LNCAP (cell line): ENCODE measurements around the gene SCART1.

Experiments
- TF ChIP-seq, protein P1 (sequence below): fragments of 450-650 bp; IDR thresholded peaks from 2 replicates; pipeline ENCODE4 v1.5.1; 2017; ENCODE audit warnings: mild to moderate bottlenecking

Gene SCART1

DNA sequence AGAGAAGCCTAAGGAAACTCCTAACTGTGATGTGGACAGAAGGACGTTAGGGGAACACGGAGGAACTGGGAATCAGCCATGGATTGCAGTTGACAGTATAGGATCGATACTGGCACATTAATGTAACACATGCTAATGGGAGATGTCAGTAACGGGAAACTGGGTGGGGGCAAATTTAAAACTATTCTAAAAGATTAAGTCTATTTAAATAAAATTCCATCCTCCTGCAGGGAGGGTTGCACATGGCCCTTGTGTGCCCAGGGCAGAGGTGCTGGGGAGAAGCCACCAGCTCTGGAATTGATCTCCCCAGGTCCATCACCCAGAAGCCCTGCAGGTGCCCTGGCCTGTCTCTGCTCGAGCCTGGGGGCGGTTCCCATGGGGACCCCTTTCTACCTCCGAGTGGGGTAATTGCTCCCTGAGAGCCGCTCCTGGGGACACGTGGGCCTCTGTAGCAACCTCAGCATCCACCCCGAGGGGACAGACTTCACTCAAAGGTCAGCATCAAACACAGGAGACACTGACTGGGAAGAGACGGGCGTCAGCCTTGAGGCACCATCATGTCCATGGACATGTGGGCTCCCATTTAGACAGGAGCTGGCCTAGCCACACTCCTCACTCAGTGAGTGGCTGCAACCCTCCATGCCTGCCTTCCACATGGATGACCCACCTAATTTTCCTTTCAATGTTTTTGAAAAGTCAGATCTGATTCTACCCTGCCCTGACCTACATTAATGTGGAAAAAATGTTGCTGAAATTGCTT lies 21.1 kb downstream of the SCART1 start:
- TF ChIP-seq, protein P1, sequence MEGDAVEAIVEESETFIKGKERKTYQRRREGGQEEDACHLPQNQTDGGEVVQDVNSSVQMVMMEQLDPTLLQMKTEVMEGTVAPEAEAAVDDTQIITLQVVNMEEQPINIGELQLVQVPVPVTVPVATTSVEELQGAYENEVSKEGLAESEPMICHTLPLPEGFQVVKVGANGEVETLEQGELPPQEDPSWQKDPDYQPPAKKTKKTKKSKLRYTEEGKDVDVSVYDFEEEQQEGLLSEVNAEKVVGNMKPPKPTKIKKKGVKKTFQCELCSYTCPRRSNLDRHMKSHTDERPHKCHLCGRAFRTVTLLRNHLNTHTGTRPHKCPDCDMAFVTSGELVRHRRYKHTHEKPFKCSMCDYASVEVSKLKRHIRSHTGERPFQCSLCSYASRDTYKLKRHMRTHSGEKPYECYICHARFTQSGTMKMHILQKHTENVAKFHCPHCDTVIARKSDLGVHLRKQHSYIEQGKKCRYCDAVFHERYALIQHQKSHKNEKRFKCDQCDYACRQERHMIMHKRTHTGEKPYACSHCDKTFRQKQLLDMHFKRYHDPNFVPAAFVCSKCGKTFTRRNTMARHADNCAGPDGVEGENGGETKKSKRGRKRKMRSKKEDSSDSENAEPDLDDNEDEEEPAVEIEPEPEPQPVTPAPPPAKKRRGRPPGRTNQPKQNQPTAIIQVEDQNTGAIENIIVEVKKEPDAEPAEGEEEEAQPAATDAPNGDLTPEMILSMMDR, result no peak

- TF ChIP-seq, protein P1, result no peak
Observed at GRCh38 chr10:133475425-133475734, 21.6 kb downstream of the SCART1 start.

DNA sequence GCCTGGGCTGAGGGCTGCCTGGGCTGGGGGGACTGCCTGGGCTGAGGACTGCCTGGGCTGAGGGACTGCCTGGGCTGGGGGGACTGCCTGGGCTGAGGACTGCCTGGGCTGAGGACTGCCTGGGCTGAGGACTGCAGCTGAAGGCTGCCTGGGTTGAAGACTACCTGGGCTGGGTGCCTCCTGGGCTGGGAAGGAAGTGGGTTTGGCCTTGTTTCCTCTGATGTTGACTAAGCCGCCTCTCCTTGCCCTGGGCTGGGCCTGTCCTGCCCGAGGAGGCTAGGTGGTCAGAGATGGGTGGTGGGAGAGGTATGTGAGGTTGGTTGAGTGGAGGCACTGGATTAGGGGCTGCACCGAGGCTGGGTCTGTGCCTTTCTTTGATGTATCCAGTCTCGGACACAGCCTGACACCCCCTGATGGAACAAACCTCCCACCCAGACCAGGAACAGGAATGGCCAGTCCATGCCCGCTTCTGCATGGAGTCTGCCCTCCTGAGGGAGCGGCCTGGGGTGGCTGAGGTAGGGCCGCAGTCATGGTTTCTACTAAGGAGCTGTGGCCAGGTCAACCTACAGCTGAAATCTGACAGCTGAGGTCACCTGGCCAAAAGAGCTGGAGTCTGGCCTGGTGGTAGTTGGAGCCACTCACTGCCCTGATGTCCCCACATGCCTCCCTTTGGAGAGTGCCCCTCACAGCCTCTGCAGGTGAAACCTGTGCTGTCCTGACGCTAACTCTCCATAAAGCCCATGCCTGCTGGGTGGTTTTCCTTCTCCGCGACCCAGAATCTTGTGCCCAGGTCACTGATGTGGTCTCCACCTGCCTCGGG lies 22.3 kb downstream of the SCART1 start:
- TF ChIP-seq, protein P1, result no peak

DNA sequence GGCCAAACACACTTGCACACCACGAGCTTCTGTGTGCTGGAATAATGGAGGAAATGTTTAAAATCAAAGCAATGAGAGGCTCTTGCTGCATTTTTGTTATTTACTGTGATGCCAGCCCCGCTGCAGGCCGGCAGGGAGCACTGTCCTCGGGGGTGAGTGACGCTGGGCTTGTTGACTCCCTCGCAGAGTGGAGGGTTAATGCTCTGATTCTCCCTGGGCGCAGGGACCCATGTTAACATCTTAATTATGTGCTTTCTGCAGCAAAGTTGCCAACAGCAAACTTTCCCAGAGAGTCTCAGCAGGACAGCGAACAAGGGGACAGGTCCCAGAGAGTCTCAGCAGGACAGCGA lies 22.9 kb downstream of the SCART1 start:
- TF ChIP-seq, protein P1, result no peak

DNA sequence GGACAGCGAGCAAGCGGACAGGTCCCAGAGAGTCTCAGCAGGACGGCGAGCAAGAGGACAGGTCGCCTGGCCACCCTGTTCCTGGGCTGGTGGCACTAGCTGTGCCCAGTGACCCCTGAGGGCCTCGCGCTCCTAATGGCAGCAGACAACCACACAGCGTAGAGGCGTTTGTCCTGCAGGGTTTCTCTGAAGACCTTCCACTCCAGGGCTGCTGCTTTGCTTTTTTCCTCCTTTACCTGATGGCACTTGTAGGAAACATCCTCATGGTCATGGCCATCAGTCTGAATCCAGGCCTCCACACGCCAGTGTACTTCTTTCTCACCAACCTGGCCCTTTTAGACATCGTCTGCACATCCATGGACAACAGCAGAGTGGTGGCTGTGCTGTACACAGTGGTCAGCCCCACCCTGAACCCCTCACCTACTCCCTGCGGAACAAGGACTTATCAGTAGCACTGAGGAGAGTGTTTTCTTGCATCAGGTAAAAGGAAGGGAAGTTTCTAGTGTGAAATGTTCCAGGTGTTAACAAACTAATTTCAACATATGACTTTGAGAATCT lies 27.4 kb downstream of the SCART1 start:
- TF ChIP-seq, protein P1, result no peak

DNA sequence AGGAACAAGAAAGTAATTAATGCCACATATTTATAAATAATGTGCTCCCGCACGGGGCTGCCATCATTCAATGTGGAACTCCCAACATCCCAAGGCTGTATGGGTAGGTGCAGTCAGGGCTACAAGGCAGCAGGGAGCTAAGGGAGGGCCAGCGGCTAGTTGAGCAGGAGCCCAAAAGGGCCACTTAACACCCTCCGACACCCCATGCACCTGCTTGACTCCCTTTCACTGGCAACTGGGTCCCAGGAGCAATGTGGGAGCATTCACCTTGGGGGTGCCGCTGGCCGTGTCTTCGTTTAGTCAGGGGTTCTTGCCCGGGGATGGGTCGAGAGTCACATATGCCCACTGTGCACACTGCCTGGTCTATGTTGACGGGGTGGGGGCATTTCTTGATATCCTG lies 27.9 kb downstream of the SCART1 start:
- TF ChIP-seq, protein P1, result no peak

GRCh38 chr10:133484818-133485217 lies 31.1 kb downstream of the SCART1 start:
- TF ChIP-seq, protein P1, result no peak
